H9 (cell line): ENCODE measurements around the gene ASXL3. TPM values are rescaled to one million over a fixed set of nuclear protein-coding genes. Genes with fewer than 3 reads are reported as not detected.

ENCODE experiments used
- DNase-seq: peaks from one replicate; pipeline ENCODE4 v3.0.0-alpha.2; 2017
- H2AFZ ChIP-seq: one replicate; pipeline ENCODE4 v1.6.1; 2013; ENCODE audit warnings: mild to moderate bottlenecking, low read length, control low read depth, moderate library complexity
- H2AK5ac ChIP-seq: 2 replicates; pipeline ENCODE4 v1.6.1; 2013; ENCODE audit warnings: low read length, control low read depth, mixed read lengths; ENCODE audit not compliant: insufficient read length
- H2BK120ac ChIP-seq: one replicate; pipeline ENCODE4 v1.6.1; 2013; ENCODE audit warnings: low read depth, mild to moderate bottlenecking, low read length, control low read depth, inconsistent platforms; ENCODE audit not compliant: poor library complexity, severe bottlenecking
- H2BK12ac ChIP-seq: 2 replicates; pipeline ENCODE4 v1.6.1; 2013; ENCODE audit warnings: low read length, control low read depth, mixed read lengths, low read depth; ENCODE audit not compliant: insufficient read length
- H2BK15ac ChIP-seq: 2 replicates; pipeline ENCODE4 v1.6.1; 2013; ENCODE audit warnings: low read depth, low read length, control low read depth
- H2BK20ac ChIP-seq: one replicate; pipeline ENCODE4 v1.6.1; 2013; ENCODE audit warnings: low read depth, mild to moderate bottlenecking, low read length, control low read depth, inconsistent platforms; ENCODE audit not compliant: poor library complexity, severe bottlenecking
- H2BK5ac ChIP-seq: 2 replicates; pipeline ENCODE4 v1.6.1; 2013; ENCODE audit warnings: low read length, control low read depth, mixed read lengths; ENCODE audit not compliant: insufficient read length
- H3K14ac ChIP-seq: 2 replicates; pipeline ENCODE4 v1.6.1; 2013; ENCODE audit warnings: low read length, control low read depth; ENCODE audit not compliant: insufficient read depth
- H3K18ac ChIP-seq: 2 replicates; pipeline ENCODE4 v1.6.1; 2013; ENCODE audit warnings: low read depth, mild to moderate bottlenecking, mixed read lengths, low read length, control low read depth; ENCODE audit not compliant: insufficient read length
- H3K23ac ChIP-seq: 2 replicates; pipeline ENCODE4 v1.6.1; 2013; ENCODE audit warnings: low read length, control low read depth, mixed read lengths, low read depth; ENCODE audit not compliant: insufficient read length
- H3K23me2 ChIP-seq: 2 replicates; pipeline ENCODE4 v1.6.1; 2013; ENCODE audit warnings: low read depth, mild to moderate bottlenecking, mixed read lengths, low read length, control low read depth; ENCODE audit not compliant: insufficient read length, poor library complexity, severe bottlenecking
- H3K27ac ChIP-seq: 2 replicates; pipeline ENCODE4 v1.5.1; 2013; ENCODE audit warnings: low read length, control low read depth, mixed read lengths, low read depth; ENCODE audit not compliant: insufficient read length
- H3K27me3 ChIP-seq: 2 replicates; pipeline ENCODE4 v1.6.1; 2013; ENCODE audit warnings: low read length, control low read depth, inconsistent platforms; ENCODE audit not compliant: insufficient read depth
- H3K4ac ChIP-seq: 2 replicates; pipeline ENCODE4 v1.6.1; 2013; ENCODE audit warnings: low read depth, mild to moderate bottlenecking, control low read depth, inconsistent platforms, low read length, moderate library complexity
- H3K4me1 ChIP-seq: 2 replicates; pipeline ENCODE4 v1.6.1; 2013; ENCODE audit warnings: low read length, control low read depth, inconsistent platforms; ENCODE audit not compliant: insufficient read depth
- H3K4me2 ChIP-seq: 2 replicates; pipeline ENCODE4 v1.6.1; 2013; ENCODE audit warnings: low read length, control low read depth, mixed read lengths; ENCODE audit not compliant: insufficient read length, insufficient read depth
- H3K56ac ChIP-seq: 2 replicates; pipeline ENCODE4 v1.6.1; 2013; ENCODE audit warnings: low read depth, mild to moderate bottlenecking, mixed read lengths, low read length, control low read depth; ENCODE audit not compliant: insufficient read length
- H3K79me1 ChIP-seq: 2 replicates; pipeline ENCODE4 v1.6.1; 2013; ENCODE audit warnings: low read depth, mild to moderate bottlenecking, moderate library complexity, low read length, control low read depth, inconsistent platforms; ENCODE audit not compliant: insufficient read depth, poor library complexity, severe bottlenecking
- H3K79me2 ChIP-seq: 2 replicates; pipeline ENCODE4 v1.6.1; 2013; ENCODE audit warnings: low read length, control low read depth, inconsistent platforms; ENCODE audit not compliant: insufficient read depth
- H3K9ac ChIP-seq: 2 replicates; pipeline ENCODE4 v1.6.1; 2013; ENCODE audit warnings: low read length, control low read depth, mixed read lengths; ENCODE audit not compliant: insufficient read length; ENCODE audit errors: extremely low read depth
- H3K9me3 ChIP-seq: one replicate; pipeline ENCODE4 v1.6.1; 2013; ENCODE audit warnings: low read depth, low read length, inconsistent platforms; ENCODE audit not compliant: control insufficient read depth
- H3T11ph ChIP-seq: one replicate; pipeline ENCODE4 v1.6.1; 2013; ENCODE audit warnings: mild to moderate bottlenecking, low read length, control low read depth, inconsistent platforms
- H4K20me1 ChIP-seq: one replicate; pipeline ENCODE4 v1.6.1; 2013; ENCODE audit not compliant: control insufficient read depth, insufficient read length, insufficient read depth
- H4K5ac ChIP-seq: 2 replicates; pipeline ENCODE4 v1.6.1; 2013; ENCODE audit warnings: low read depth, mild to moderate bottlenecking, mixed read lengths, low read length, control low read depth; ENCODE audit not compliant: insufficient read length
- H4K8ac ChIP-seq: replicated peaks from 2 replicates; pipeline ENCODE4 v1.6.1; 2013; ENCODE audit warnings: low read length, control low read depth, mixed read lengths, low read depth; ENCODE audit not compliant: insufficient read length
- H4K91ac ChIP-seq: 2 replicates; pipeline ENCODE4 v1.6.1; 2013; ENCODE audit warnings: low read depth, mild to moderate bottlenecking, moderate library complexity, mixed read lengths, low read length, control low read depth; ENCODE audit not compliant: insufficient read length
- H3K27ac Mint-ChIP-seq, 3 experiments: 2 replicates in 2 of 3; 3 replicates in 1 of 3; pipeline ENCODE4 v1.8.0; 2020 to 2021; ENCODE audit warnings: mixed read lengths in 3 of 3, mild to moderate bottlenecking in 1 of 3, moderate library complexity in 1 of 3
- H3K27me3 Mint-ChIP-seq: 2 replicates; pipeline ENCODE4 v1.8.0; 2021; ENCODE audit warnings: low read depth, mild to moderate bottlenecking, moderate library complexity, mixed read lengths
- H3K36me3 Mint-ChIP-seq, 3 experiments: 2 replicates in 2 of 3; 3 replicates in 1 of 3; pipeline ENCODE4 v1.8.0; 2020 to 2021; ENCODE audit warnings: low read depth in 3 of 3, mixed read lengths in 3 of 3; ENCODE audit not compliant: insufficient read depth in 1 of 3
- H3K4me1 Mint-ChIP-seq, 2 experiments: 2 replicates each; pipeline ENCODE4 v1.8.0; 2020; ENCODE audit warnings: mixed read lengths in 2 of 2
- H3K4me3 Mint-ChIP-seq, 2 experiments: 2 replicates in 1 of 2; 3 replicates in 1 of 2; pipeline ENCODE4 v1.8.0; 2020 to 2021; ENCODE audit warnings: mild to moderate bottlenecking in 2 of 2, mixed read lengths in 2 of 2, moderate library complexity in 1 of 2
- H3K9me3 Mint-ChIP-seq, 2 experiments: 2 replicates in 1 of 2; 3 replicates in 1 of 2; pipeline ENCODE4 v1.8.0; 2020; ENCODE audit warnings: mild to moderate bottlenecking in 2 of 2, mixed read lengths in 2 of 2, moderate library complexity in 1 of 2
- WGBS: extraction: QIAGEN DNeasy Blood & Tissue Kit; methylation state at CpG from one replicate; pipeline ENCODE4 v1.1.7; 2013; ENCODE audit warnings: missing lambda C conversion rate, low lambda C conversion rate, mixed read lengths; ENCODE audit not compliant: insufficient read length; ENCODE audit errors: extremely low coverage; 5-methylcytosine and 5-hydroxymethylcytosine counted together
- total RNA-seq: library from RNA; stranded (reverse); gene quantifications from 2 replicates; pipeline ENCODE4 v1.2.1, GENCODE V29; 2021
- TF ChIP-seq, protein P1 (sequence below): fragments of 200-600 bp; sonication (generic); conservative IDR thresholded peaks from 3 replicates; pipeline ENCODE4 v1.8.0; 2021; ENCODE audit warnings: antibody characterized with exemption, mild to moderate bottlenecking

ASXL3 gene
- total RNA-seq, 1 experiment from 2014 or later: 0.35 TPM

DNA sequence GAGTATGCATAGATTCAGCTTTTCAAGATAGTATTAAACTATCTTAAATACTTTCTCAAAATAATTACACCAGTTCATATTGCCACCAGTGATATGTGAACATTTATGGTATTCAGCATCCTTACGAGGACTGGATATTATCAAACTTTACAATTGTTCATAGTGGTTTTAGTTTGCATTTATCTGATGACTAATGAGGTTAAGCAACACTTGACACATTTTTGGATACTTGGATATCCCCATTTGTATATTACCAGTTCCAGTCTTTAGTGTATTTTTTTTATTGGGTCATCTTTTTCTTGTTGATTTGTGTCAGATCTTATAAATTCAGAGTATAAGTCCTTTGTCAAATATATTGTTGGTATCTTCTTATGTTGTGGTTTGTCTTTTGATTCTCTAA is 128.4 kb downstream of the ASXL3 start:
- no peak overlapping the region for H4K91ac ChIP-seq
- H3K27ac ChIP-seq: no peak overlapping the region
- Mint-ChIP-seq H3K9me3 (no peaks in the 10 kb centered on the region), H3K27ac (no peak overlapping the region), H3K4me1 (no peaks in the 10 kb centered on the region), H3K36me3 (no peaks in the 10 kb centered on the region), H3K4me3 (no peak overlapping the region), H3K27me3 (0 out of 2 replicates have a peak, but pooled peaks cover 2% of the 10 kb centered on the region)
- H4K8ac ChIP-seq: no peak overlapping the region
- H2BK120ac ChIP-seq: no peak overlapping the region
- H3K79me2 ChIP-seq: no peaks in the 10 kb centered on the region
- TF ChIP-seq, protein P1, sequence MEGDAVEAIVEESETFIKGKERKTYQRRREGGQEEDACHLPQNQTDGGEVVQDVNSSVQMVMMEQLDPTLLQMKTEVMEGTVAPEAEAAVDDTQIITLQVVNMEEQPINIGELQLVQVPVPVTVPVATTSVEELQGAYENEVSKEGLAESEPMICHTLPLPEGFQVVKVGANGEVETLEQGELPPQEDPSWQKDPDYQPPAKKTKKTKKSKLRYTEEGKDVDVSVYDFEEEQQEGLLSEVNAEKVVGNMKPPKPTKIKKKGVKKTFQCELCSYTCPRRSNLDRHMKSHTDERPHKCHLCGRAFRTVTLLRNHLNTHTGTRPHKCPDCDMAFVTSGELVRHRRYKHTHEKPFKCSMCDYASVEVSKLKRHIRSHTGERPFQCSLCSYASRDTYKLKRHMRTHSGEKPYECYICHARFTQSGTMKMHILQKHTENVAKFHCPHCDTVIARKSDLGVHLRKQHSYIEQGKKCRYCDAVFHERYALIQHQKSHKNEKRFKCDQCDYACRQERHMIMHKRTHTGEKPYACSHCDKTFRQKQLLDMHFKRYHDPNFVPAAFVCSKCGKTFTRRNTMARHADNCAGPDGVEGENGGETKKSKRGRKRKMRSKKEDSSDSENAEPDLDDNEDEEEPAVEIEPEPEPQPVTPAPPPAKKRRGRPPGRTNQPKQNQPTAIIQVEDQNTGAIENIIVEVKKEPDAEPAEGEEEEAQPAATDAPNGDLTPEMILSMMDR: no peak
- H2BK20ac ChIP-seq: no peak overlapping the region
- no peak overlapping the region for H2BK5ac ChIP-seq
- DNase-seq: no peak
- no peak overlapping the region for H2AK5ac ChIP-seq
- no peak overlapping the region for H3K4ac ChIP-seq
- H4K5ac ChIP-seq: no peak overlapping the region
- no peak overlapping the region for H3K9ac ChIP-seq
- no peaks in the 10 kb centered on the region for H3K4me1 ChIP-seq
- H3K23ac ChIP-seq: no peak overlapping the region
- H3K23me2 ChIP-seq: no peaks in the 10 kb centered on the region
- no peaks in the 10 kb centered on the region for H3K9me3 ChIP-seq
- H3T11ph ChIP-seq: no peak overlapping the region
- H3K27me3 ChIP-seq: no peaks in the 10 kb centered on the region
- H2AFZ ChIP-seq: no peak overlapping the region
- no peak overlapping the region for H3K14ac ChIP-seq
- H3K18ac ChIP-seq: no peak overlapping the region
- WGBS: no CpG with 5 or more reads among the region's 1 CpG
- no peak overlapping the region for H2BK12ac ChIP-seq
- H4K20me1 ChIP-seq: no peaks in the 10 kb centered on the region
- H2BK15ac ChIP-seq: no peak overlapping the region
- no peaks in the 10 kb centered on the region for H3K79me1 ChIP-seq
- H3K4me2 ChIP-seq: no peak overlapping the region
- H3K56ac ChIP-seq: no peak overlapping the region
